Measurements from ENCODE around the gene EIF5AL1.
"Not testable (repeated sequence)": the region's sequence is repeated elsewhere in the genome, so short reads cannot be mapped to it uniquely, and the experiment has no call there.

- TF ChIP-seq CREB1 (CRISPR knock-in tag; IDR thresholded peaks at IDR 0.05; ENCODE audit: low read depth); CTCF (conservative IDR thresholded peaks at IDR 0.05; ENCODE audit: low read depth in 2 of 2); EZH2 (IDR thresholded peaks at IDR 0.05; ENCODE audit: low read depth, unreplicated experiment); EZH2phosphoT487 (IDR thresholded peaks at IDR 0.05; ENCODE audit: unreplicated experiment); POLR2AphosphoS5 (IDR thresholded peaks at IDR 0.05; ENCODE audit: low read depth); REST (IDR thresholded peaks at IDR 0.05; ENCODE audit: unreplicated experiment); JUNB (IDR thresholded peaks at IDR 0.05; ENCODE audit: unreplicated experiment); NANOG (IDR thresholded peaks at IDR 0.05; ENCODE audit: borderline replicate concordance); ZNF331 (CRISPR knock-in tag; IDR thresholded peaks at IDR 0.05; ENCODE audit: low read depth); ZNF114 (CRISPR knock-in tag; IDR thresholded peaks at IDR 0.05): not testable (repeated sequence)
- TF ChIP-seq, protein P1, sequence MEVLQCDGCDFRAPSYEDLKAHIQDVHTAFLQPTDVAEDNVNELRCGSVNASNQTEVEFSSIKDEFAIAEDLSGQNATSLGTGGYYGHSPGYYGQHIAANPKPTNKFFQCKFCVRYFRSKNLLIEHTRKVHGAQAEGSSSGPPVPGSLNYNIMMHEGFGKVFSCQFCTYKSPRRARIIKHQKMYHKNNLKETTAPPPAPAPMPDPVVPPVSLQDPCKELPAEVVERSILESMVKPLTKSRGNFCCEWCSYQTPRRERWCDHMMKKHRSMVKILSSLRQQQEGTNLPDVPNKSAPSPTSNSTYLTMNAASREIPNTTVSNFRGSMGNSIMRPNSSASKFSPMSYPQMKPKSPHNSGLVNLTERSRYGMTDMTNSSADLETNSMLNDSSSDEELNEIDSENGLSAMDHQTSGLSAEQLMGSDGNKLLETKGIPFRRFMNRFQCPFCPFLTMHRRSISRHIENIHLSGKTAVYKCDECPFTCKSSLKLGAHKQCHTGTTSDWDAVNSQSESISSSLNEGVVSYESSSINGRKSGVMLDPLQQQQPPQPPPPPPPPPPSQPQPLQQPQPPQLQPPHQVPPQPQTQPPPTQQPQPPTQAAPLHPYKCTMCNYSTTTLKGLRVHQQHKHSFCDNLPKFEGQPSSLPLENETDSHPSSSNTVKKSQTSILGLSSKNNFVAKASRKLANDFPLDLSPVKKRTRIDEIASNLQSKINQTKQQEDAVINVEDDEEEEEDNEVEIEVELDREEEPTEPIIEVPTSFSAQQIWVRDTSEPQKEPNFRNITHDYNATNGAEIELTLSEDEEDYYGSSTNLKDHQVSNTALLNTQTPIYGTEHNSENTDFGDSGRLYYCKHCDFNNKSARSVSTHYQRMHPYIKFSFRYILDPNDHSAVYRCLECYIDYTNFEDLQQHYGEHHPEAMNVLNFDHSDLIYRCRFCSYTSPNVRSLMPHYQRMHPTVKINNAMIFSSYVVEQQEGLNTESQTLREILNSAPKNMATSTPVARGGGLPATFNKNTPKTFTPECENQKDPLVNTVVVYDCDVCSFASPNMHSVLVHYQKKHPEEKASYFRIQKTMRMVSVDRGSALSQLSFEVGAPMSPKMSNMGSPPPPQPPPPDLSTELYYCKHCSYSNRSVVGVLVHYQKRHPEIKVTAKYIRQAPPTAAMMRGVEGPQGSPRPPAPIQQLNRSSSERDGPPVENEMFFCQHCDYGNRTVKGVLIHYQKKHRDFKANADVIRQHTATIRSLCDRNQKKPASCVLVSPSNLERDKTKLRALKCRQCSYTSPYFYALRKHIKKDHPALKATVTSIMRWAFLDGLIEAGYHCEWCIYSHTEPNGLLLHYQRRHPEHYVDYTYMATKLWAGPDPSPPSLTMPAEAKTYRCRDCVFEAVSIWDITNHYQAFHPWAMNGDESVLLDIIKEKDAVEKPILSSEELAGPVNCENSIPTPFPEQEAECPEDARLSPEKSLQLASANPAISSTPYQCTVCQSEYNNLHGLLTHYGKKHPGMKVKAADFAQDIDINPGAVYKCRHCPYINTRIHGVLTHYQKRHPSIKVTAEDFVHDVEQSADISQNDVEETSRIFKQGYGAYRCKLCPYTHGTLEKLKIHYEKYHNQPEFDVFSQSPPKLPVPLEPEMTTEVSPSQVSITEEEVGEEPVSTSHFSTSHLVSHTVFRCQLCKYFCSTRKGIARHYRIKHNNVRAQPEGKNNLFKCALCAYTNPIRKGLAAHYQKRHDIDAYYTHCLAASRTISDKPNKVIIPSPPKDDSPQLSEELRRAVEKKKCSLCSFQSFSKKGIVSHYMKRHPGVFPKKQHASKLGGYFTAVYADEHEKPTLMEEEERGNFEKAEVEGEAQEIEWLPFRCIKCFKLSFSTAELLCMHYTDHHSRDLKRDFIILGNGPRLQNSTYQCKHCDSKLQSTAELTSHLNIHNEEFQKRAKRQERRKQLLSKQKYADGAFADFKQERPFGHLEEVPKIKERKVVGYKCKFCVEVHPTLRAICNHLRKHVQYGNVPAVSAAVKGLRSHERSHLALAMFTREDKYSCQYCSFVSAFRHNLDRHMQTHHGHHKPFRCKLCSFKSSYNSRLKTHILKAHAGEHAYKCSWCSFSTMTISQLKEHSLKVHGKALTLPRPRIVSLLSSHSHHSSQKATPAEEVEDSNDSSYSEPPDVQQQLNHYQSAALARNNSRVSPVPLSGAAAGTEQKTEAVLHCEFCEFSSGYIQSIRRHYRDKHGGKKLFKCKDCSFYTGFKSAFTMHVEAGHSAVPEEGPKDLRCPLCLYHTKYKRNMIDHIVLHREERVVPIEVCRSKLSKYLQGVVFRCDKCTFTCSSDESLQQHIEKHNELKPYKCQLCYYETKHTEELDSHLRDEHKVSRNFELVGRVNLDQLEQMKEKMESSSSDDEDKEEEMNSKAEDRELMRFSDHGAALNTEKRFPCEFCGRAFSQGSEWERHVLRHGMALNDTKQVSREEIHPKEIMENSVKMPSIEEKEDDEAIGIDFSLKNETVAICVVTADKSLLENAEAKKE (CRISPR knock-in tag; IDR thresholded peaks at IDR 0.05) = not testable (repeated sequence)
These were observed 4.1 kb upstream of the EIF5AL1 start for GRCh38 chr10:79508245-79508644.
